Suprapubic skin (tissue), 3 donors: ENCODE measurements around the gene PIH1D2.

Experiments
- POLR2A ChIP-seq, 2 donors: fragments of 450-650 bp; IDR thresholded peaks; one replicate each; pipeline ENCODE4 v1.6.1; 2017; ENCODE audit warnings: antibody characterized with exemption in 2 of 2, mild to moderate bottlenecking in 2 of 2, moderate library complexity in 2 of 2
- TF ChIP-seq, protein P1 (sequence below), 2 donors: fragments of 200-600 bp in 1 of 2; fragments of 450-650 bp in 1 of 2; sonication (generic) in 1 of 2; IDR thresholded peaks; one replicate each; pipeline ENCODE4 v1.5.1; 2016 to 2019; ENCODE audit warnings: antibody characterized with exemption in 2 of 2, mild to moderate bottlenecking in 1 of 2, moderate library complexity in 1 of 2

DNA sequence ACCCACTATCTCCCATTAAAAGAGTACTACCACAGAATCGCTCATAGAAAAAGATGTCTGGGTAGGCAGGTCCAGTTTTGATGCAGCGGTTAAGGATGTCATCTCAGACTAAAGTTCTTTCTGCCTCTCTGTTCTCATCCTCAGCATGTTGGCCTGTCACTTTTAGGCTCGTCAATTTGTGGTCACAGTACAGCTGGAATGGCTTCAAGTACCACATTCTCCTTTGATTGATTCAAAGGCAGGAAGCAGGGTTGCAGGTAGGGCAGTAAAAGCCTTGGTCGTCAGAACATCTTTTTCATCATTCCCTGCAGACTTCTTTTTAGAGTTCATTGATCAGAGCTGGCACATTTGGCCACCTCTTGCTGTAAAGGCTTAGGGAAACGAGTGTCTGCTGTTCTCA lies 41.6 kb upstream of the PIH1D2 start:
- TF ChIP-seq, protein P1, sequence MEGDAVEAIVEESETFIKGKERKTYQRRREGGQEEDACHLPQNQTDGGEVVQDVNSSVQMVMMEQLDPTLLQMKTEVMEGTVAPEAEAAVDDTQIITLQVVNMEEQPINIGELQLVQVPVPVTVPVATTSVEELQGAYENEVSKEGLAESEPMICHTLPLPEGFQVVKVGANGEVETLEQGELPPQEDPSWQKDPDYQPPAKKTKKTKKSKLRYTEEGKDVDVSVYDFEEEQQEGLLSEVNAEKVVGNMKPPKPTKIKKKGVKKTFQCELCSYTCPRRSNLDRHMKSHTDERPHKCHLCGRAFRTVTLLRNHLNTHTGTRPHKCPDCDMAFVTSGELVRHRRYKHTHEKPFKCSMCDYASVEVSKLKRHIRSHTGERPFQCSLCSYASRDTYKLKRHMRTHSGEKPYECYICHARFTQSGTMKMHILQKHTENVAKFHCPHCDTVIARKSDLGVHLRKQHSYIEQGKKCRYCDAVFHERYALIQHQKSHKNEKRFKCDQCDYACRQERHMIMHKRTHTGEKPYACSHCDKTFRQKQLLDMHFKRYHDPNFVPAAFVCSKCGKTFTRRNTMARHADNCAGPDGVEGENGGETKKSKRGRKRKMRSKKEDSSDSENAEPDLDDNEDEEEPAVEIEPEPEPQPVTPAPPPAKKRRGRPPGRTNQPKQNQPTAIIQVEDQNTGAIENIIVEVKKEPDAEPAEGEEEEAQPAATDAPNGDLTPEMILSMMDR (IDR thresholded peaks at IDR 0.05), result no peak
- TF ChIP-seq POLR2A (IDR thresholded peaks at IDR 0.05), result no peak
